ENCODE data around the gene HYI.

DNA sequence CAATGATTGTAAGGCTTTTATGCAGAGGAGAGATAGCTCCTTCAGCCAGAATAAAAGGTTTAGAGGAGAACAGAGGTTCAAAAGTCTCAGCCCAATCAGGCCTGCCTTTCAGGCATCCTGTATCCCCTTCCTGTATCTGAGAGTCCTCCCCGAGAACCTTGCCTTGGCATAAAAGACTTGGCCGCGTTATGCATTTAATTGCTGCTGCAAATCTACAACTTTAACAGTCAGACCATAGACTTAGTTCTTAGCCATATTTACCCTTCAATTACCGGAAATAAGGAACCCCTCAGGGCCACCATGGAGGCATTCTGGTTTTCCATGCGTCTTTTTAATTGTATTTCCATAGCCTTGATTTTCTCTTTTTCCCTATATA is 18.3 kb upstream of the HYI start:
- no peak for TF ChIP-seq POLR2AphosphoS5 (IDR thresholded peaks at IDR 0.05)
- TF ChIP-seq, protein P1, sequence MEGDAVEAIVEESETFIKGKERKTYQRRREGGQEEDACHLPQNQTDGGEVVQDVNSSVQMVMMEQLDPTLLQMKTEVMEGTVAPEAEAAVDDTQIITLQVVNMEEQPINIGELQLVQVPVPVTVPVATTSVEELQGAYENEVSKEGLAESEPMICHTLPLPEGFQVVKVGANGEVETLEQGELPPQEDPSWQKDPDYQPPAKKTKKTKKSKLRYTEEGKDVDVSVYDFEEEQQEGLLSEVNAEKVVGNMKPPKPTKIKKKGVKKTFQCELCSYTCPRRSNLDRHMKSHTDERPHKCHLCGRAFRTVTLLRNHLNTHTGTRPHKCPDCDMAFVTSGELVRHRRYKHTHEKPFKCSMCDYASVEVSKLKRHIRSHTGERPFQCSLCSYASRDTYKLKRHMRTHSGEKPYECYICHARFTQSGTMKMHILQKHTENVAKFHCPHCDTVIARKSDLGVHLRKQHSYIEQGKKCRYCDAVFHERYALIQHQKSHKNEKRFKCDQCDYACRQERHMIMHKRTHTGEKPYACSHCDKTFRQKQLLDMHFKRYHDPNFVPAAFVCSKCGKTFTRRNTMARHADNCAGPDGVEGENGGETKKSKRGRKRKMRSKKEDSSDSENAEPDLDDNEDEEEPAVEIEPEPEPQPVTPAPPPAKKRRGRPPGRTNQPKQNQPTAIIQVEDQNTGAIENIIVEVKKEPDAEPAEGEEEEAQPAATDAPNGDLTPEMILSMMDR (IDR thresholded peaks at IDR 0.05) = no peak
